H1 (cell line): ENCODE data around the gene VENTX. TPM values are rescaled to one million over a fixed set of nuclear protein-coding genes. Genes with fewer than 3 reads are reported as not detected.

Experiments
- CTCF ChIA-PET: fragments of 300-600 bp; sonication (Branson Sonifier 250); formaldehyde crosslinking; loops from one replicate; lab custom pipeline; 2021; ENCODE audit not compliant: partially characterized antibody; lab: Charles Lee
- POLR2A ChIA-PET: fragments of 300-600 bp; sonication (Branson Sonifier 250); formaldehyde crosslinking; loops from one replicate; lab custom pipeline; 2021; ENCODE audit warnings: inconsistent platforms; ENCODE audit not compliant: partially characterized antibody; lab: Charles Lee
- DNase-seq, 2 experiments: peaks; one replicate each; pipeline versions ENCODE4 v3.0.0 to v3.0.0-alpha.2; 2010 to 2022; ENCODE audit warnings: low spot score in 2 of 2, low read depth in 1 of 2, mixed read lengths in 1 of 2
- FAIRE-seq: peaks from 2 replicates; lab custom pipeline; 2011; peaks lifted over from hg19 to GRCh38; lab: Jason Lieb, UNC
- H2AFZ ChIP-seq: 2 replicates; pipeline ENCODE4 v1.8.1; 2012; ENCODE audit warnings: low read length, inconsistent platforms
- H2AK5ac ChIP-seq: 2 replicates; pipeline ENCODE4 v1.6.1; 2013; ENCODE audit warnings: low read depth, low read length
- H2BK120ac ChIP-seq: replicated peaks from 2 replicates; pipeline ENCODE3; 2013; ENCODE audit warnings: low read depth, low read length, inconsistent platforms
- H2BK12ac ChIP-seq: 2 replicates; pipeline ENCODE4 v1.6.1; 2013; ENCODE audit warnings: low read depth, low read length
- H2BK15ac ChIP-seq: 2 replicates; pipeline ENCODE4 v1.6.1; 2013; ENCODE audit warnings: low read length
- H2BK20ac ChIP-seq: 2 replicates; pipeline ENCODE4 v1.6.1; 2013; ENCODE audit warnings: low read length
- H2BK5ac ChIP-seq: 2 replicates; pipeline ENCODE4 v1.6.1; 2013; ENCODE audit warnings: low read depth, low read length
- H3K14ac ChIP-seq: 2 replicates; pipeline ENCODE4 v1.6.1; 2013; ENCODE audit warnings: inconsistent platforms; ENCODE audit not compliant: insufficient read length
- H3K18ac ChIP-seq: 2 replicates; pipeline ENCODE4 v1.6.1; 2013; ENCODE audit warnings: low read length; ENCODE audit errors: extremely low read depth
- H3K23ac ChIP-seq: 2 replicates; pipeline ENCODE4 v1.6.1; 2013; ENCODE audit warnings: inconsistent platforms; ENCODE audit not compliant: insufficient read length
- H3K23me2 ChIP-seq: 2 replicates; pipeline ENCODE4 v1.6.1; 2013; ENCODE audit warnings: low read depth, low read length
- H3K27ac ChIP-seq: 2 replicates; pipeline ENCODE4 v1.6.1; 2011; ENCODE audit warnings: low read depth, low read length, inconsistent platforms
- H3K27me3 ChIP-seq, 4 experiments: replicated peaks in 1 of 4; 1 replicate in 1 of 4; 2 replicates in 3 of 4; pipeline versions ENCODE4 v1.6.1 to v1.8.1; 2011 to 2013; ENCODE audit warnings: low read length in 3 of 4, mild to moderate bottlenecking in 3 of 4, inconsistent platforms in 2 of 4, mixed read lengths in 2 of 4, moderate library complexity in 1 of 4; ENCODE audit not compliant: control insufficient read depth in 3 of 4, insufficient read depth in 3 of 4; ENCODE audit errors: extremely low read depth in 1 of 4
- H3K36me3 ChIP-seq, 4 experiments: 2 replicates each; pipeline versions ENCODE4 v1.6.1 to v1.8.1; 2011 to 2013; ENCODE audit warnings: mild to moderate bottlenecking in 4 of 4, low read length in 3 of 4, moderate library complexity in 2 of 4, control low read depth in 1 of 4, inconsistent platforms in 1 of 4; ENCODE audit not compliant: insufficient read depth in 4 of 4, control insufficient read depth in 2 of 4
- H3K4ac ChIP-seq: replicated peaks from 2 replicates; pipeline ENCODE3; 2013; ENCODE audit warnings: low read length, low read depth, mixed read lengths, inconsistent platforms; ENCODE audit not compliant: insufficient read length
- H3K4me1 ChIP-seq, 4 experiments: replicated peaks in 1 of 4; 1 replicate in 1 of 4; 2 replicates in 3 of 4; pipeline versions ENCODE4 v1.6.1 to v1.8.1; 2011 to 2013; ENCODE audit warnings: low read length in 3 of 4, inconsistent platforms in 2 of 4, mixed read lengths in 1 of 4; ENCODE audit not compliant: insufficient read depth in 4 of 4, control insufficient read depth in 3 of 4
- H3K4me2 ChIP-seq, 2 experiments: 2 replicates each; pipeline versions ENCODE4 v1.6.1 to v1.8.1; 2011 to 2013; ENCODE audit warnings: low read depth in 2 of 2, low read length in 2 of 2, control low read depth in 1 of 2, inconsistent platforms in 1 of 2, mild to moderate bottlenecking in 1 of 2; ENCODE audit not compliant: insufficient read depth in 1 of 2
- H3K4me3 ChIP-seq, 4 experiments: fragments of 200-600, 300-600 bp in 1 of 4; sonication (generic), shearing (Covaris generic), sonication (Bioruptor Twin) in 1 of 4; 2 replicates each; pipeline versions ENCODE4 v1.5.1 to v1.8.1; 2011 to 2016; ENCODE audit warnings: low read length in 4 of 4, low read depth in 3 of 4, control low read depth in 2 of 4, inconsistent platforms in 2 of 4, mild to moderate bottlenecking in 2 of 4, mixed read lengths in 1 of 4, moderate library complexity in 1 of 4; ENCODE audit not compliant: insufficient read depth in 2 of 4; ENCODE audit errors: extremely low read depth in 1 of 4
- H3K56ac ChIP-seq: replicated peaks from 2 replicates; pipeline ENCODE3; 2013; ENCODE audit warnings: low read depth, mild to moderate bottlenecking, mixed read lengths, low read length, inconsistent platforms; ENCODE audit not compliant: insufficient read length
- H3K79me1 ChIP-seq: 2 replicates; pipeline ENCODE4 v1.6.1; 2013; ENCODE audit warnings: low read depth, low read length, control low read depth
- H3K79me2 ChIP-seq, 2 experiments: 2 replicates each; pipeline versions ENCODE4 v1.6.1 to v1.8.1; 2012 to 2013; ENCODE audit warnings: low read length in 2 of 2, mild to moderate bottlenecking in 2 of 2, inconsistent platforms in 1 of 2; ENCODE audit not compliant: insufficient read depth in 2 of 2, control insufficient read depth in 1 of 2
- H3K9ac ChIP-seq, 4 experiments: replicated peaks in 1 of 4; 1 replicate in 1 of 4; 2 replicates in 3 of 4; pipeline versions ENCODE4 v1.6.1 to v1.8.1; 2011 to 2013; ENCODE audit warnings: low read depth in 3 of 4, low read length in 3 of 4, control low read depth in 2 of 4, mild to moderate bottlenecking in 2 of 4, moderate library complexity in 2 of 4, inconsistent platforms in 1 of 4; ENCODE audit errors: extremely low read depth in 1 of 4
- H3K9me3 ChIP-seq, 2 experiments: 2 replicates each; pipeline versions ENCODE4 v1.6.1 to v1.8.1; 2012 to 2013; ENCODE audit warnings: mild to moderate bottlenecking in 2 of 2, moderate library complexity in 2 of 2, control low read depth in 1 of 2, inconsistent platforms in 1 of 2, low read depth in 1 of 2, low read length in 1 of 2, mixed read lengths in 1 of 2; ENCODE audit not compliant: insufficient read depth in 2 of 2
- H4K20me1 ChIP-seq, 2 experiments: replicated peaks in 1 of 2; 2 replicates each; pipeline versions ENCODE3 to v1.8.1; 2011 to 2013; ENCODE audit warnings: inconsistent platforms in 2 of 2, low read length in 2 of 2, mild to moderate bottlenecking in 1 of 2; ENCODE audit not compliant: insufficient read depth in 2 of 2, control insufficient read depth in 1 of 2
- H4K5ac ChIP-seq: 2 replicates; pipeline ENCODE4 v1.6.1; 2013; ENCODE audit warnings: low read length, low read depth, mixed read lengths, inconsistent platforms; ENCODE audit not compliant: insufficient read length
- H4K8ac ChIP-seq: 2 replicates; pipeline ENCODE4 v1.8.0; 2013; ENCODE audit warnings: mild to moderate bottlenecking, moderate library complexity, low read length, inconsistent platforms; ENCODE audit not compliant: insufficient read depth; ENCODE audit errors: extremely low read depth
- H4K91ac ChIP-seq: replicated peaks from 2 replicates; pipeline ENCODE3; 2013; ENCODE audit warnings: low read length, mixed read lengths, inconsistent platforms; ENCODE audit not compliant: insufficient read length
- BRCA1 ChIP-seq: IDR thresholded peaks from 2 replicates; pipeline ENCODE4 v1.6.1; 2012; ENCODE audit warnings: low read depth, low read length, improper control_type of control experiment
- EZH2 ChIP-seq: fragments of 200-600 bp; sonication (generic); IDR thresholded peaks from 2 replicates; pipeline ENCODE4 v1.7.1; 2012; ENCODE audit warnings: low read depth, mild to moderate bottlenecking, moderate library complexity, low read length, inconsistent platforms; ENCODE audit not compliant: severe bottlenecking
- FOSL1 ChIP-seq: IDR thresholded peaks from 2 replicates; pipeline ENCODE4 v1.6.1; 2011; ENCODE audit warnings: mild to moderate bottlenecking, low read depth, low read length, moderate library complexity; ENCODE audit not compliant: insufficient read depth
- KDM1A ChIP-seq: fragments of 200-600, 300-600 bp; sonication (generic); IDR thresholded peaks from 2 replicates; pipeline ENCODE4 v1.7.1; 2016; ENCODE audit warnings: mild to moderate bottlenecking, low read length, borderline replicate concordance
- KDM4A ChIP-seq: IDR thresholded peaks from one replicate; pipeline ENCODE4 v1.7.1; 2012; ENCODE audit warnings: low read depth, mild to moderate bottlenecking, moderate library complexity, low read length, inconsistent platforms; ENCODE audit not compliant: severe bottlenecking
- SUZ12 ChIP-seq: fragments of 200-600 bp; sonication (generic); IDR thresholded peaks from 2 replicates; pipeline ENCODE4 v1.6.1; 2012; ENCODE audit warnings: mild to moderate bottlenecking, inconsistent platforms, low read length, moderate library complexity, mixed read lengths
- WGBS, 2 experiments: shearing (Covaris generic) in 1 of 2; methylation state at CpG; one replicate each; pipeline versions ENCODE4 v1.1.6 to v1.1.7; 2013 to 2015; ENCODE audit warnings: low lambda C conversion rate in 2 of 2, mixed read lengths in 2 of 2, inconsistent platforms in 1 of 2, low coverage in 1 of 2, missing lambda C conversion rate in 1 of 2; ENCODE audit not compliant: insufficient replicate concordance in 2 of 2, insufficient coverage in 1 of 2, insufficient read length in 1 of 2; ENCODE audit errors: extremely low coverage in 1 of 2, missing lambda C conversion rate in 1 of 2; 5-methylcytosine and 5-hydroxymethylcytosine counted together
- polyA plus RNA-seq, 7 experiments: library from polyadenylated mRNA; depleted of rRNA in 3 of 7; stranded (reverse) in 5 of 7; unstranded in 2 of 7; fragments of >200 nt in 5 of 7; fragments of 200-250 nt in 2 of 7; gene quantifications; 1 replicate in 5 of 7; 2 replicates in 1 of 7; 4 replicates in 1 of 7; pipeline versions ENCODE4 v1.2.1 to v1.2.3, GENCODE V29; 2011 to 2013; ENCODE audit warnings: missing spikeins in 2 of 7, mixed read lengths in 2 of 7
- total RNA-seq: library from RNA; stranded (reverse); fragmentation: NEBNext Ultra II Directional; extraction: Animal tissue kit (Norgen Biotek cat#: 25700); gene quantifications from 2 replicates; pipeline ENCODE4 v1.2.1, GENCODE V29; 2021
- TF ChIP-seq, protein P1 (sequence below): IDR thresholded peaks from 2 replicates; pipeline ENCODE4 v1.6.1; 2012; ENCODE audit warnings: inconsistent platforms

VENTX gene
- total and polyA plus RNA-seq, 2 of the 8 experiments (the other 6 are each of a cell fraction or from before 2014, with no cell fraction given), result 5.6 TPM

DNA sequence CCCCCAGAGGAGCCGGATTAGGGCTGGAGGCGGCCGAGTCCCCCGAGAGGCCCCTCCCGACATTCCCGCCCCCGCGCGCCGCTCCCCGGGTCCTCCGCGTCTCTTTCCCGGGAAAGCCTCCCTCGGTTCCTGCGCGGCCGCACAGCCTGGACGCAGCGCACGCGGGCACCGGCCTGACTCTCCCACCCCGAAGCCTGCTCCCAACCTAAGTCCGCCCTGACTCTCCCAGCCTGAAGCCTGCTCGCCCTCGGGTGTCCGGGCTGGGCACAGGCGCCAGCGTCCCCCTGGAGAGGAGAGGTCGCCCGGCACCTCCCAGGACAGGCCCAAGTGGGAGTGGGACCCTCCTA, 441 bp upstream of the VENTX start:
- peak overlapping the region; percentile 40 to 62 (median 50); a peak in 6 of 8 replicates for H3K4me3 ChIP-seq
- H4K91ac ChIP-seq, result peak overlapping the region; percentile 97
- peak overlapping the region; percentile 27; the same call in 1 of the 2 replicates for H2BK5ac ChIP-seq
- no peak overlapping the region for H3K23ac ChIP-seq
- WGBS, 2 experiments, result 5% methylated on average over 9 of the region's 32 CpGs; no CpG with 5 or more reads in 1 of the 2 experiments
- no peak overlapping the region for H3K9ac ChIP-seq
- no peaks in the 10 kb centered on the region for H3K9me3 ChIP-seq
- POLR2A ChIA-PET, result no interaction called here
- no peak overlapping the region for H3K14ac ChIP-seq
- no peak for FAIRE-seq
- H3K27me3 ChIP-seq, result peaks cover 23 to 46% (median 43%) of the 10 kb centered on the region in 4 experiments
- no peak overlapping the region for H3K56ac ChIP-seq
- H2AFZ ChIP-seq, result no peak overlapping the region
- peaks cover 0 to 5% (median 0%) of the 10 kb centered on the region in 4 experiments; a peak in 3 of 8 replicates for H3K36me3 ChIP-seq
- no peaks in the 10 kb centered on the region for H3K79me2 ChIP-seq
- peak overlapping the region; percentile 91 for H3K4ac ChIP-seq
- H2BK12ac ChIP-seq, result peak overlapping the region; percentile 75; the same call in 1 of the 2 replicates
- H4K8ac ChIP-seq, result no peak overlapping the region
- no peak overlapping the region for H4K5ac ChIP-seq
- 0 out of 2 replicates have a peak, but pooled peaks cover 2% of the 10 kb centered on the region for H3K79me1 ChIP-seq
- peak overlapping the region; percentile 54 for H2BK120ac ChIP-seq
- no peaks in the 10 kb centered on the region for H4K20me1 ChIP-seq
- TF ChIP-seq KDM1A (peak; percentile 46; the same call in 1 of the 2 replicates), KDM4A (peak; percentile 42), EZH2 (peak; percentile 40), SUZ12 (peak; percentile 32), BRCA1 (no peak), FOSL1 (no peak)
- TF ChIP-seq, protein P1, sequence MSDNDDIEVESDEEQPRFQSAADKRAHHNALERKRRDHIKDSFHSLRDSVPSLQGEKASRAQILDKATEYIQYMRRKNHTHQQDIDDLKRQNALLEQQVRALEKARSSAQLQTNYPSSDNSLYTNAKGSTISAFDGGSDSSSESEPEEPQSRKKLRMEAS, result peak; percentile 44; the same call in 1 of the 2 replicates
- H3K4me2 ChIP-seq, result peak overlapping the region; percentile 91 to 92
- peak overlapping the region; percentile 33; the same call in 1 of the 2 replicates for H3K18ac ChIP-seq
- no peak for DNase-seq
- H3K4me1 ChIP-seq, result peaks cover 3 to 29% (median 14%) of the 10 kb centered on the region in 4 experiments
- H3K27ac ChIP-seq, result no peak overlapping the region
- peaks cover 12% of the 10 kb centered on the region; the same call in 1 of the 2 replicates for H3K23me2 ChIP-seq
- H2BK15ac ChIP-seq, result peak overlapping the region; percentile 92; the same call in 1 of the 2 replicates
- no peak overlapping the region; the same call in 1 of the 2 replicates for H2BK20ac ChIP-seq
- H2AK5ac ChIP-seq, result no peak overlapping the region
- CTCF ChIA-PET, result no interaction called here
